ENCODE data around the gene ESRRG. TPM values are rescaled to one million over a fixed set of nuclear protein-coding genes. Genes with fewer than 3 reads are reported as not detected.

The ESRRG gene
- total and polyA plus RNA-seq, 2 experiments from 2014 or later = 1.2 to 1.7 TPM

GRCh38 chr1:216710598-216711333 is 12.5 kb downstream of the ESRRG start:
- no peaks in the 10 kb centered on the region for H4K20me1 ChIP-seq (replicated peaks; ENCODE audit: insufficient read depth)
- no peak overlapping the region for H3K4me3 ChIP-seq
- Mint-ChIP-seq H3K36me3 (ENCODE audit: low read depth) (no peaks in the 10 kb centered on the region), H3K27ac (peak overlapping the region; percentile 37; the same call in 1 of the 2 replicates), H3K9me3 (no peaks in the 10 kb centered on the region), H3K27me3 (ENCODE audit: insufficient read depth, low read depth, poor library complexity) (no peaks in the 10 kb centered on the region), H3K4me3 (no peak overlapping the region), H3K4me1 (peaks cover 10% of the 10 kb centered on the region; the same call in 2 of the 3 replicates)
- no peak overlapping the region for H2AFZ ChIP-seq
- no peaks in the 10 kb centered on the region for H3K9me2 ChIP-seq (ENCODE audit: insufficient read depth)
- no peak overlapping the region for H3K4me2 ChIP-seq
- no peaks in the 10 kb centered on the region for H3K36me3 ChIP-seq (ENCODE audit: insufficient read depth)
- TF ChIP-seq CREB1 (CRISPR knock-in tag; IDR thresholded peaks at IDR 0.05; ENCODE audit: low read depth) (no peak), STAT1 (IDR thresholded peaks at IDR 0.05; ENCODE audit: unreplicated experiment) (no peak), ZNF114 (CRISPR knock-in tag; IDR thresholded peaks at IDR 0.05) (no peak), ZNF331 (CRISPR knock-in tag; IDR thresholded peaks at IDR 0.05; ENCODE audit: low read depth) (no peak), EZH2 (IDR thresholded peaks at IDR 0.05; ENCODE audit: low read depth, unreplicated experiment) (no peak), CTCF (conservative IDR thresholded peaks at IDR 0.05; ENCODE audit: low read depth in 2 of 2) (no peak)
- peak; percentile 48; the same call in 2 of the 3 replicates for ATAC-seq
- no peaks in the 10 kb centered on the region for H3F3A ChIP-seq (replicated peaks; ENCODE audit: low read depth)
- no peaks in the 10 kb centered on the region for H3K27me3 ChIP-seq (ENCODE audit: insufficient read depth)
- no peak for DNase-seq (ENCODE audit: low spot score)
- no peak overlapping the region for H3K27ac ChIP-seq (ENCODE audit: low read depth)
- no peaks in the 10 kb centered on the region for H3K79me2 ChIP-seq (replicated peaks; ENCODE audit: insufficient read depth)
- H3K4me1 ChIP-seq (ENCODE audit: insufficient read depth) = 0 out of 2 replicates have a peak, but pooled peaks cover 6% of the 10 kb centered on the region

- H3K27ac ChIP-seq (ENCODE audit: low read depth) = no peak overlapping the region
- H3F3A ChIP-seq (replicated peaks; ENCODE audit: low read depth) = no peaks in the 10 kb centered on the region
- H3K9me2 ChIP-seq (ENCODE audit: insufficient read depth) = no peaks in the 10 kb centered on the region
- Mint-ChIP-seq H3K9me3 (no peaks in the 10 kb centered on the region), H3K4me3 (no peak overlapping the region), H3K27me3 (ENCODE audit: insufficient read depth, low read depth, poor library complexity) (no peaks in the 10 kb centered on the region), H3K36me3 (ENCODE audit: low read depth) (no peaks in the 10 kb centered on the region), H3K27ac (no peak overlapping the region), H3K4me1 (peaks cover 13% of the 10 kb centered on the region; the same call in 2 of the 3 replicates)
- H3K4me2 ChIP-seq = no peak overlapping the region
- no peak overlapping the region for H3K4me3 ChIP-seq
- DNase-seq (ENCODE audit: low spot score) (no peak), ATAC-seq (no peak)
- 0 out of 2 replicates have a peak, but pooled peaks cover 8% of the 10 kb centered on the region for H3K4me1 ChIP-seq (ENCODE audit: insufficient read depth)
- no peaks in the 10 kb centered on the region for H3K36me3 ChIP-seq (ENCODE audit: insufficient read depth)
- H3K79me2 ChIP-seq (replicated peaks; ENCODE audit: insufficient read depth) = no peaks in the 10 kb centered on the region
- no peaks in the 10 kb centered on the region for H3K27me3 ChIP-seq (ENCODE audit: insufficient read depth)
- H2AFZ ChIP-seq = no peak overlapping the region
- H4K20me1 ChIP-seq (replicated peaks; ENCODE audit: insufficient read depth) = no peaks in the 10 kb centered on the region
- TF ChIP-seq POLR2AphosphoS5 (IDR thresholded peaks at IDR 0.05; ENCODE audit: low read depth) (no peak), REST (IDR thresholded peaks at IDR 0.05; ENCODE audit: unreplicated experiment) (no peak), ZNF462 (CRISPR knock-in tag; IDR thresholded peaks at IDR 0.05) (no peak)
Observed at GRCh38 chr1:216710055-216710454, 13.2 kb downstream of the ESRRG start.

Data from GM23338 (cell line).